Lower leg skin (tissue), 4 donors: ENCODE data around the gene OSBPL2. TPM values are rescaled to one million over a fixed set of nuclear protein-coding genes. Genes with fewer than 3 reads are reported as not detected.

Experiments used
- DNase-seq, 2 donors: peaks; one replicate each; pipeline ENCODE4 v3.0.0-alpha.2; 2019; ENCODE audit warnings: low spot score in 2 of 2
- H3K4me3 ChIP-seq: fragments of 200-600 bp; sonication (generic); 2 replicates; pipeline ENCODE4 v1.5.1; 2017; ENCODE audit warnings: mild to moderate bottlenecking, low read depth; ENCODE audit not compliant: poor library complexity, severe bottlenecking
- POLR2A ChIP-seq, 2 donors: fragments of 450-650 bp; IDR thresholded peaks; one replicate each; pipeline ENCODE4 v1.6.1; 2016 to 2017; ENCODE audit warnings: antibody characterized with exemption in 2 of 2, mild to moderate bottlenecking in 1 of 2, moderate library complexity in 1 of 2
- WGBS, 2 donors: methylation state at CpG; one replicate each; pipeline ENCODE4 v1.1.5; 2018; 5-methylcytosine and 5-hydroxymethylcytosine counted together
- intact Hi-C: fragments of 100-400 bp; cut with DNase I; formaldehyde crosslinking; loops from one replicate; pipeline ENCODE4 v1.15.0; 2023; ENCODE audit warnings: low total_unique reads
- total RNA-seq, 4 donors: library from RNA; depleted of rRNA; stranded (reverse); fragments of >200 nt; gene quantifications; one replicate each; pipeline ENCODE4 v1.1.0, GENCODE V29; 2016
- TF ChIP-seq, protein P1 (sequence below), 3 donors: fragments of 450-650 bp; IDR thresholded peaks; one replicate each; pipeline ENCODE4 v1.5.1; 2016; ENCODE audit warnings: antibody characterized with exemption in 3 of 3, mild to moderate bottlenecking in 3 of 3, moderate library complexity in 2 of 3

OSBPL2 gene
- total RNA-seq, 4 donors from 2014 or later = 69.7 to 135 (median 86.0) TPM

GRCh38 chr20:62305765-62306413 lies 67.6 kb downstream of the OSBPL2 start:
- WGBS, 2 donors = 64 to 68% methylated on average over 32 to 33 of the region's 33 CpGs
- H3K4me3 ChIP-seq = no peak overlapping the region
- TF ChIP-seq, protein P1, sequence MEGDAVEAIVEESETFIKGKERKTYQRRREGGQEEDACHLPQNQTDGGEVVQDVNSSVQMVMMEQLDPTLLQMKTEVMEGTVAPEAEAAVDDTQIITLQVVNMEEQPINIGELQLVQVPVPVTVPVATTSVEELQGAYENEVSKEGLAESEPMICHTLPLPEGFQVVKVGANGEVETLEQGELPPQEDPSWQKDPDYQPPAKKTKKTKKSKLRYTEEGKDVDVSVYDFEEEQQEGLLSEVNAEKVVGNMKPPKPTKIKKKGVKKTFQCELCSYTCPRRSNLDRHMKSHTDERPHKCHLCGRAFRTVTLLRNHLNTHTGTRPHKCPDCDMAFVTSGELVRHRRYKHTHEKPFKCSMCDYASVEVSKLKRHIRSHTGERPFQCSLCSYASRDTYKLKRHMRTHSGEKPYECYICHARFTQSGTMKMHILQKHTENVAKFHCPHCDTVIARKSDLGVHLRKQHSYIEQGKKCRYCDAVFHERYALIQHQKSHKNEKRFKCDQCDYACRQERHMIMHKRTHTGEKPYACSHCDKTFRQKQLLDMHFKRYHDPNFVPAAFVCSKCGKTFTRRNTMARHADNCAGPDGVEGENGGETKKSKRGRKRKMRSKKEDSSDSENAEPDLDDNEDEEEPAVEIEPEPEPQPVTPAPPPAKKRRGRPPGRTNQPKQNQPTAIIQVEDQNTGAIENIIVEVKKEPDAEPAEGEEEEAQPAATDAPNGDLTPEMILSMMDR (IDR thresholded peaks at IDR 0.05) = no peak
- no peak for TF ChIP-seq POLR2A (IDR thresholded peaks at IDR 0.05)
- no peak for DNase-seq
- intact Hi-C loops = loop anchor here (10.0 kb wide), 1 partner anchor 509 kb away; the partner anchor contains the start of gene COL9A3

DNA sequence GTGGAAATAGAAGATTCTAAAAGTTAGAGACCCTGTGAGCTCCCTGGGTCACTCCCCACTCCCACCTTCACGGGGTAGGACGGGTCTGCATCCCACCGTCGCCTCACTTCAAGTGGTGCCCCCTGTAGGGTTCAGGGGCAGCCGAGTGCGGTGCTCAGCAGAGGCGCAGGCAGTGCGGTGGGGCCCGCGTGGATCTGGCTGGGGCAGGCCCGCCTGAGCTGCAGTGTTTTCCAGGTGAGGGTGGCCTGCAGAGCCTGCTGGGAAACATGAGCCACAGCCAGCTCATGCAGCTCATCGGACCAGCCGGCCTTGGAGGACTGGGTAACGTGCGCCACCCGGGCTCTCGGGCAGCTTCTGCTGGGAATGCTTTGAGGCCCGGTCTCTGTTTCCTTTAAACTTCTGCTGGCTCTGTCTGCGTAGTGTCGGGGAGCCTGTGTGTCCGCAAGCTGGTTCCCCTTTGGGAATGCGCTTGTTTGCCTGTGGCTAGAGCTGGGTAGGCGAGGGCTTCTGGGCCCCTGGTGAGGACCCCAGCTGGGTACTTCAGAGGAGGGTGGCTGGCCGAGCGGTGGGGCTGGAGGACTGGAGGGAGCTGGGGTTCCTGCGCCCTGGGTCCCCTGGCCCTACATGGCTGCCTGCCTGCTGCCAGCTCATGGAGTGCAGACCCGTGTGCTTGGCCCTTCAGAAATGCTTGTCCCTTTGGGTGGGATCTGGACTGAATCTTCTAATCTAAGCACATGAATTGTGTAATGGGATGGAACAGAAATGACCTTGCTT lies 68.3 kb downstream of the OSBPL2 start:
- intact Hi-C loops = loop anchor here (10.0 kb wide), 1 partner anchor 508 kb away; the partner anchor contains the start of gene COL9A3
- WGBS, 2 donors = 60 to 77% methylated on average over 25 to 27 of the region's 27 CpGs
- DNase-seq = no peak
- TF ChIP-seq, protein P1 (IDR thresholded peaks at IDR 0.05) = no peak
- TF ChIP-seq POLR2A (IDR thresholded peaks at IDR 0.05) = no peak
- H3K4me3 ChIP-seq = no peak overlapping the region

- no peak overlapping the region for H3K4me3 ChIP-seq
- 67 to 74% methylated on average over 30 to 35 of the region's 42 CpGs for WGBS, 2 donors
- intact Hi-C loops = loop anchor here (10.0 kb wide), 1 partner anchor 507 kb away; the partner anchor contains the start of gene COL9A3
- DNase-seq = no peak
- TF ChIP-seq, protein P1 (IDR thresholded peaks at IDR 0.05) = no peak
- TF ChIP-seq POLR2A (IDR thresholded peaks at IDR 0.05) = no peak
These were observed 69.1 kb downstream of the OSBPL2 start for GRCh38 chr20:62307226-62308101.

DNA sequence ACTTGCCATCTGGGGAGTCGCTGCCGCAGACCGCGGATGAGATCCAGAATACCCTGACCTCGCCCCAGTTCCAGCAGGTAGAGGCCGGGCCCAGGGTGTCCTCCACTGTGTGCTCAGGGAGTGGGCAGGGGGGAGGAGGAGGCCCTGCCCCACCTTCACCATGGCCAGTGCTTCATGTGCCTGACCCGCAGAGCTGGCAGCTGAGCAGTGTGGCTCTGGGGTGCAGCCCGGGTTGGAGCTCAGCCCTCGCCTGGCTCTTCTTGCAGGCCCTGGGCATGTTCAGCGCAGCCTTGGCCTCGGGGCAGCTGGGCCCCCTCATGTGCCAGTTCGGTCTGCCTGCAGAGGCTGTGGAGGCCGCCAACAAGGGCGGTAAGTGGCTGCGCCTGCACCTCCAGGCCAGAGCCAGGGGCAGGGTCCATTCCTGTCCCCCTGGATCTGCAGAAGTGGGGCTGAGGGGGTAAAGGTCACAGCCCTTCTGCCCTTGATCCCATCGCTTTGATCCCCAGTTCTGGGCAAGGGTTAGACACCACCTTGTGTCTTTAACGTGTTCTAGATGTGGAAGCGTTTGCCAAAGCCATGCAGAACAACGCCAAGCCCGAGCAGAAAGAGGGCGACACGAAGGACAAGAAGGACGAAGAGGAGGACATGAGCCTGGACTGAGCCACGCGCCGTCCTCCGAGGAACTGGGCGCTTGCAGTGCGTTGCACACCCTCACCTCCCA lies 69.9 kb downstream of the OSBPL2 start:
- DNase-seq = no peak
- intact Hi-C loops = loop anchor here (10.0 kb wide), 1 partner anchor 507 kb away; the partner anchor contains the start of gene COL9A3
- WGBS, 2 donors = 57 to 68% methylated on average over 19 to 28 of the region's 29 CpGs
- H3K4me3 ChIP-seq = no peak overlapping the region
- no peak for TF ChIP-seq POLR2A (IDR thresholded peaks at IDR 0.05)
- TF ChIP-seq, protein P1 (IDR thresholded peaks at IDR 0.05) = no peak
